Urothelium cell line (cell line): ENCODE data around the gene OSBPL7.
"Not testable (repeated sequence)": the region's sequence is repeated elsewhere in the genome, so short reads cannot be mapped to it uniquely, and the experiment has no call there.

Source experiments
- DNase-seq: peaks from one replicate; pipeline ENCODE4 v3.0.0; 2011; ENCODE audit warnings: low spot score, mixed read lengths
- FAIRE-seq: peaks from 2 replicates; lab custom pipeline; 2011; peaks lifted over from hg19 to GRCh38; lab: Jason Lieb, UNC

The OSBPL7 gene

DNA sequence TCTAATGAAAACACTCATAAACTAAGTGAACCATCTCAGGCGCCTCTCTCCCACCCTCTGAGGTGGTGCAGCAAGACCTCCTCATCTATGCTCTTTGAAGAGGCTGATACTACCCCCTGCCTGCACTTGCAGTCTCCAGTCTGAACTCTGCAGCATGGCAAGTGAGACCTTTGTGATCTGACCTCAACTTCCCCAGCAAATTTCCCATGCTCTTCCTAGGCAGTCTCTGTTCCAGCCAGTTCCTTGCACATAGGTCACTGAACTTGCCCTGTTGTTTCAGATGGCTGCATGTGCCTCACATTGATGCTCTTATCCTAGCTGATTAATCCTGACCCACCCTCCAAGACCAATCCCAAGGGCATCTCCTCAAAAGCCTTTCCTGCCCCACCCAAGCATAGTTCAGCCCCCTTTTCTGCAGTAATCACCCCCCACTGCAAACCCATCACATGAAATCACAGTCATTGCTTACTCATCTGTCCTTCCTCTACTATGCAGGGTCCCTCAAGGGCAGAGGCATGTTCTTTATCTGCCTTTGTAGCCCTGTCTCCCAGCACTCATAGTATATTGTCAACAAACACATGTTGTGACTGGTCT, 46.5 kb downstream of the OSBPL7 start:
- FAIRE-seq (no peak), DNase-seq (no peak)

- FAIRE-seq (no peak), DNase-seq (no peak)
Observed at GRCh38 chr17:47774331-47774730, 47.3 kb downstream of the OSBPL7 start.

DNA sequence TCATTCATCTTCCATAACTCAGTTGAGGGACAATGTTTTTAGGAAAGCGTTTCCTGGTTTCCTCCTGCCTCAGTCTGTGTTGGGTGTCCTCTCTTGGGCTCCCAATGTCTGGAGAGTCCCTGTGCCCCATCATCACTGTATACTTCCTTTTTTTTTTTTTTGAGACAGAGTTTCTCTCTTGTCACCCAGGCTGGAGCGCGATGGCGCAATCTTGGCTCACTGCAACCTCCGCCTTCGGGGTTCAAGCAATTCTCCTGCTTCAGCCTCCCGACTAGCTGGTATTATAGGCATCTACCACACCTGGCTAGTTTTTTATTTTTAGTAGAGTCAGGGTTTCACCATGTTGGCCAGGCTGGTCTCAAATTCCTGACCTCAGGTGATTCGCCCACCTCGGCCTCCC, 47.9 kb downstream of the OSBPL7 start:
- FAIRE-seq: not testable (repeated sequence)

GRCh38 chr17:47763913-47764582, 57.5 kb downstream of the OSBPL7 start:
- no peak for DNase-seq
- no peak for FAIRE-seq

More for the DNA sequence above, 47.9 kb downstream of the OSBPL7 start:
- DNase-seq: not testable (repeated sequence)

GRCh38 chr17:47762728-47763127, 58.9 kb downstream of the OSBPL7 start:
- DNase-seq (no peak), FAIRE-seq (no peak)

- no peak for DNase-seq
- no peak for FAIRE-seq
Observed at GRCh38 chr17:47760409-47761140, 61.0 kb downstream of the OSBPL7 start.

DNA sequence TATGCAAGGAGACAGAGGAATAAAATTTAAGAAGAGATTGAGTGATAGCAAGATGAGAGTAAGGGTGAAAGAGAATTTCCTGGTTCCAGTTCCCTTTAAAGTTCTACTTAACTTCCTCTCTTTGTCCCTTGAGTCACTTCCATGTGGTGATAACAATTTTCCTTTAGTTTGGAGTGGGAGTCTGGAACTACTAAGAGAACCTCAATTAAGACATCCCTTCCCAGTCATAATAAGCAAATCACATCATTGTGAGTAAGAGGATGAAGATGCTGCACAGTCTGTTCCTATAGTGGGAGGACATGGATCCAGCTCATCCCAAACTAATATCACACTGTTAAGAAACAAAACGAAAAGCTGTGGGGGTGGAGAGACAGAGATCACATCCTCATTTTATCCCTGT, 64.2 kb downstream of the OSBPL7 start:
- FAIRE-seq (no peak), DNase-seq (no peak)
